Umbilical cord (tissue), 2 donors: ENCODE measurements around the gene ASIC1. TPM values are rescaled to one million over a fixed set of nuclear protein-coding genes. Genes with fewer than 3 reads are reported as not detected.
A peak's percentile ranks its signal among the peaks of the same experiment; 100 is the strongest.

Source experiments
- DNase-seq: peaks from one replicate; pipeline ENCODE4 v3.0.0-alpha.2; 2015; ENCODE audit warnings: low spot score
- total RNA-seq: library from RNA; depleted of rRNA; stranded (reverse); fragments of >200 nt; gene quantifications from one replicate; pipeline ENCODE4 v1.2.3, GENCODE V29; 2014; ENCODE audit warnings: low replicate concordance; ENCODE audit not compliant: insufficient read depth

Gene ASIC1
- total RNA-seq, 1 donor from 2014 or later = 1.7 TPM

- DNase-seq = no peak
These were observed 50.2 kb downstream of the ASIC1 start for GRCh38 chr12:50107416-50108268.

- DNase-seq = no peak
These were observed 51.9 kb downstream of the ASIC1 start for GRCh38 chr12:50109319-50109718.

- DNase-seq = no peak
These were observed 52.8 kb downstream of the ASIC1 start for GRCh38 chr12:50110127-50110761.

GRCh38 chr12:50110762-50111351, 53.5 kb downstream of the ASIC1 start:
- DNase-seq = peak; percentile 46

GRCh38 chr12:50111395-50111692, 53.9 kb downstream of the ASIC1 start:
- DNase-seq = no peak

GRCh38 chr12:50111693-50112455, 54.5 kb downstream of the ASIC1 start, which contains the start of gene COX14:
TSS of gene COX14 (plus strand) at chr12:50112236. CDS start at chr12:50120044, 7,808 bp downstream.
- DNase-seq = peak; percentile 100

GRCh38 chr12:50112456-50113218, 55.2 kb downstream of the ASIC1 start:
- no peak for DNase-seq

- DNase-seq = no peak
These were observed 59.7 kb downstream of the ASIC1 start for GRCh38 chr12:50117057-50117622.

GRCh38 chr12:50119387-50119786, 62.0 kb downstream of the ASIC1 start:
- no peak for DNase-seq

- no peak for DNase-seq
These were observed 63.1 kb downstream of the ASIC1 start for GRCh38 chr12:50120521-50120920.

- DNase-seq = no peak
These were observed 63.6 kb downstream of the ASIC1 start for GRCh38 chr12:50120953-50121352.

- no peak for DNase-seq
These were observed 64.2 kb downstream of the ASIC1 start for GRCh38 chr12:50121641-50122040.

- no peak for DNase-seq
These were observed 65.8 kb downstream of the ASIC1 start for GRCh38 chr12:50123203-50123602.

GRCh38 chr12:50127546-50127945, 70.2 kb downstream of the ASIC1 start:
- DNase-seq = no peak

- no peak for DNase-seq
These were observed 71.9 kb downstream of the ASIC1 start for GRCh38 chr12:50129290-50129689.

- no peak for DNase-seq
These were observed 75.2 kb downstream of the ASIC1 start for GRCh38 chr12:50132505-50133135.
